Embryonic facial prominence (tissue), 1 donor: ENCODE results near the gene ALK.

ENCODE experiments used
- DNase-seq: peaks from one replicate; pipeline ENCODE4 v3.0.0-alpha.2; 2016; ENCODE audit errors: extremely low spot score

The ALK gene

GRCh38 chr2:29789911-29790485 is 131.4 kb downstream of the ALK start:
- no peak for DNase-seq

GRCh38 chr2:29787473-29788465 is 133.6 kb downstream of the ALK start:
- no peak for DNase-seq

- no peak for DNase-seq
These were observed 135.0 kb downstream of the ALK start for GRCh38 chr2:29786361-29786760.

GRCh38 chr2:29783666-29784065 is 137.7 kb downstream of the ALK start:
- DNase-seq, result no peak

- no peak for DNase-seq
These were observed 138.6 kb downstream of the ALK start for GRCh38 chr2:29782549-29783458.

- no peak for DNase-seq
These were observed 139.3 kb downstream of the ALK start for GRCh38 chr2:29782087-29782486.

- DNase-seq, result no peak
These were observed 140.5 kb downstream of the ALK start for GRCh38 chr2:29780906-29781305.

GRCh38 chr2:29777161-29777560 is 144.2 kb downstream of the ALK start:
- DNase-seq, result no peak

GRCh38 chr2:29776406-29776805 is 145.0 kb downstream of the ALK start:
- no peak for DNase-seq

GRCh38 chr2:29775937-29776336 is 145.4 kb downstream of the ALK start:
- no peak for DNase-seq

GRCh38 chr2:29774624-29775023 is 146.8 kb downstream of the ALK start:
- DNase-seq, result no peak

GRCh38 chr2:29770846-29771245 is 150.5 kb downstream of the ALK start:
- DNase-seq, result no peak

DNA sequence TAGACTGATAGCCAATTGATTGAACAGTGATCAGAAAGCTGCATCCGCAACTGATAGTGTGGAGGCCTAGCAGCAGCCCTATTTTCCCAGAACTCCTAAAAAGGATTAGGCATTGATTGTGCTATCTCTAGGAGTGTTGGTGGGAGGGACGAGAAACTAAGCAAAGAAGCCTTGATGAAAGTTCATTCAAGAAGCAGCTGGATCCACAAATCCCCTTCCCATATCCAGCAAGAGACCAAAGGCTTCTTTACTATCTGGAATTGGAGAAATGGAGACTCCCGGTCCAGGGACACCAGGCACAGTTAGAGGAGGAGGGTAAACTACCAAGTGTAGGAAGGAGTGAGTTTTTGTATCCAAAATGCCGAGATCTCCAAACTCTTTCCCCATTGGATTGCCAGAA is 151.5 kb downstream of the ALK start:
- DNase-seq, result no peak

DNA sequence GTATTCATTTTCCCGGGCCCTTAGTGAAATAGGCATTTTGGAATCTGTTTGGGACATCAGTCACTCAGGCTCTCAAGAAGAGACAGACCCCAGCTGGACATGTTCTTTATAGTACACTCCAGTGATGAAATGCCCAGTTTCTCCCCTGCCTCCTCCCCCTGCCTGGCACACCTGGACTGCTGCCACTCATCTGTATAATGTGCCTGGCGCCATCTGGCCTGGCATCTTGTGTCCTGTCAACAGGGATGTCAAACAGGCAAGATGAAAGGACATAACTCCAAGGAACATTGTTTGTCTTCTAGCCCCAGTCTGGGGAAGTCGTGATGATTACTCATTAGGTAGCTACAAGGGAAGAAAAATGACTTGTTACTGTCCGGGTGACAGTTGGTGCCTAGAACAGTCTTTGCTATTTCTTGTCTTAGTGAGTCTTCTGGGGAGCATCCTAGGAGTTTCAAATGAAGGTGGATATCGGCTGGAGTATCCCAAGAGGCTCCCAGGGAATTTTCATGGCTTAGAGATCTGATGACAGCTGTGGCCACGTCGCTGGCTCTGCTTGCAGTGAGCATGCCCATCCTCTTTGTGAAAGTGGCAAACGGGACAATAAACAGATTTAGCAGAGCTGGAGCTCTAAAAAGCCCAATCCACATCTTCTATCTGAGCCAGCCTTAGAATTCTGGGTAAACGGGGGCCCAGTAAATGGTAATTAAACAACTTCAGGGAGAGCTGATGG is 153.6 kb downstream of the ALK start:
- DNase-seq, result no peak

GRCh38 chr2:29766191-29766590 is 155.2 kb downstream of the ALK start:
- peak; percentile 26 for DNase-seq

DNA sequence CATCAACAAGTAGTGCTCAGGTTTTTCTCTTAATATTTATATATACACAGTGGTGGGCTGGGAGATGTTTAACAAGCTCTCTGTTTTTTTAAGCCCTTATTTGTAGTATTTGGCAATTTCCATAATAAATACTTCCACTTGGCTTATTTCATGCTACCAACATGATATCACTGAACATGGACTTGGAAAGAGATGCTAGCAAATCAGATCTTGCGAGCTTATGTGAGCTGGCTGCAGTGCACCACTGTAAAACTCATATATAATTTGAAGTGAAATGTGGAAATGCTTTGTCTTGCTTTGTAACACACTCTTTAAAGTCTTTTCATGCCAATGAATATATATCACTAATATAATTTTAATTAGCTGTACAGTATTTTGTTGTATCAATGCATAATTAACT is 155.7 kb downstream of the ALK start:
- DNase-seq, result peak; percentile 33

DNA sequence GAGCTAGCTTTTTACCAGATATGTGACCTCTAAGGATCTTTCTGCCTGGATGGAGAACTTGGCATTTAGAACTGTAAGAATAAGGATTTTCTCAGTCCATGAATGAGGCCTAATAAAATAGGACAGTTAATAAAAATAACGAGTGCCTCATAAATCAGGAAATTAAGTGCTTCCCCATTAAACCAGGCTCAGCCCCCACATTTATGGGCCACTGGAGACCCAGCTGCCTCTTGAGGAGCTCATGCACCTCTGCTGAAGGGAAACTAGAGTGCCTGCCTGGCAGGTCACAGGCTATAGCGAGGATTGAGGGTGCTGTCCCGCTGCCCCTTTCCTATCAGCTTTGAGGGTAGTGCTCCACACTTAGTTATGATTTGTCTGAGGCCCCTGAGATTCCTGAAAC is 158.0 kb downstream of the ALK start:
- DNase-seq, result no peak

DNA sequence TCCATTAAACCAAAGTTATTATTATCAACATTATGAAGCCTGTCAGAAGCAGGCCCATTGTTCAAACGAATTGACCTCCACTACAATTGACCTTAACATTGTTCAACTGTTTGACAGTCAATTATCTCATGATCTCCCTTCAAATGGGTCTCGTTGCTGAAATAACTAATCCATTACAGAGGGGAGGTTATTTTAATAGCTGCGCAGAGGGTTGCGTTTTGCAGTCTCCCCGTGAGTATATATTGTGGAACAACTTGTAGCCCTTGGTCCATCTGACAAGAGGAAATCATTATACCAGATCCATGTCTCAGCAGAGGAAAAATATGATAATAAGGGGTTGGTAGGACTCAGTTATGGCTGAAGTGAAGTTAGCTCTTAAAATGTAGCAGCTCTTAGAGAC is 159.1 kb downstream of the ALK start:
- no peak for DNase-seq

GRCh38 chr2:29761278-29761677 is 160.1 kb downstream of the ALK start:
- DNase-seq, result no peak

DNA sequence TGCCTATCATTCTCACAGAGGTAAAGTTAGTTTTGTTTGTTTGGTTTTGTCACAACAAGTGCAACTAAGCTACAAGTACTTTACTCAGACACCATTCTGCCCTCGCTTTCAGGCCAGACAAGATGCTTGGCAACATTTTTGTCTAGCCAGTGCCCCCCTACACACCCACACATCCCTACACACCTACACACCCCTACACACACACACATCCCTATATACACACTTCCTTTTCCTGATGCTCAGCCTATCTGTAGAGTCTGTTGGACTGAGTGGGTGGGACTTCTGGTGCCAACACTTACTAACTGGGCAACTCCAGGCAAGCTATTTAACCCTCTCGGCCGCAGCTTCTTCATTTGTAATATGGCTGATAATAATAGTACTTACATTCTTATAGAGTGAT is 161.4 kb downstream of the ALK start:
- no peak for DNase-seq

- DNase-seq, result no peak
These were observed 162.0 kb downstream of the ALK start for GRCh38 chr2:29759360-29759759.

DNA sequence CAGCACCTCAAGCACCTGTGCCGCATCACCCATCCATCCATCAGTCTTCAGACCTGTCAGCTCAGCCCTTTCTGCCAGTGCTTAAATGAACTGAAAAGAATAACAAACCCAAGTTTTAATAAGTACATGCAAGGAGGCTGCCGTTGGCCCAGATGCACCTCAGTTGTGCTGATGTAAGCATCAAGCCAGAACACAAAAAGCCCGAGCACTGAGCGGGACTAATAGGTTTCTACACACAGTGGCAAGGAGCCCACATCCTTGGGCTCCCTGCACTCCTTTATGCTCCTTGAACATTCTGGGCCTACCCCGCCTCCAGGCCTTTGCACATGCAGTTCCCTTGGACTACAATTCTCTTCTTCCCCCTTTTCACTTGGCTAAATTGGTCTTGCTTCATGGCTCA is 165.6 kb downstream of the ALK start:
- DNase-seq, result no peak
